Stimulated activated CD8-positive, alpha-beta memory T cell treated with anti-CD3 and anti-CD28 coated beads, Interleukin-12 subunit alpha, Interleukin-12 subunit beta, amount 100 ng/mL, for 1 hour (primary cell): ENCODE results near the gene GSE1.

Experiments
- DNase-seq: peaks from one replicate; pipeline ENCODE4 v3.0.0-alpha.2; 2020; ENCODE audit warnings: low read depth

GSE1 gene

GRCh38 chr16:85661740-85662481 lies 48.8 kb downstream of the GSE1 start:
- no peak for DNase-seq

- no peak for DNase-seq
Measured at GRCh38 chr16:85662482-85662812, 49.3 kb downstream of the GSE1 start.

GRCh38 chr16:85662976-85663830 lies 50.1 kb downstream of the GSE1 start:
- DNase-seq, result no peak

- DNase-seq, result no peak
Measured at GRCh38 chr16:85663891-85664321, 50.8 kb downstream of the GSE1 start.

- no peak for DNase-seq
Measured at GRCh38 chr16:85664580-85665372, 51.7 kb downstream of the GSE1 start.

- DNase-seq, result no peak
Measured at GRCh38 chr16:85665373-85665740, 52.2 kb downstream of the GSE1 start.

- DNase-seq, result no peak
Measured at GRCh38 chr16:85665929-85666328, 52.8 kb downstream of the GSE1 start.

GRCh38 chr16:85667261-85667660 lies 54.1 kb downstream of the GSE1 start:
- DNase-seq, result no peak

- DNase-seq, result no peak
Measured at GRCh38 chr16:85667841-85668413, 54.8 kb downstream of the GSE1 start.

- no peak for DNase-seq
Measured at GRCh38 chr16:85668676-85669424, 55.7 kb downstream of the GSE1 start.

- no peak for DNase-seq
Measured at GRCh38 chr16:85670840-85671239, 57.7 kb downstream of the GSE1 start.

- no peak for DNase-seq
Measured at GRCh38 chr16:85673529-85674417, 60.7 kb downstream of the GSE1 start.

- DNase-seq, result no peak
Measured at GRCh38 chr16:85674418-85674755, 61.3 kb downstream of the GSE1 start.

GRCh38 chr16:85674828-85675227 lies 61.7 kb downstream of the GSE1 start:
- DNase-seq, result no peak

- DNase-seq, result no peak
Measured at GRCh38 chr16:85675251-85675874, 62.2 kb downstream of the GSE1 start.

GRCh38 chr16:85676466-85676865 lies 63.3 kb downstream of the GSE1 start:
- no peak for DNase-seq

GRCh38 chr16:85677383-85677967 lies 64.4 kb downstream of the GSE1 start:
- no peak for DNase-seq

GRCh38 chr16:85678016-85678415 lies 64.9 kb downstream of the GSE1 start:
- no peak for DNase-seq

GRCh38 chr16:85678821-85679220 lies 65.7 kb downstream of the GSE1 start:
- DNase-seq, result no peak

- no peak for DNase-seq
Measured at GRCh38 chr16:85679870-85680269, 66.7 kb downstream of the GSE1 start.
